ENCODE results near the gene ILK. TPM values are rescaled to one million over a fixed set of nuclear protein-coding genes. Genes with fewer than 3 reads are reported as not detected.

Gene ILK
- total and polyA plus RNA-seq, 10 of the 15 experiments (the other 5 are each of a cell fraction or from before 2014, with no cell fraction given): 51.8 to 163 (median 92.0) TPM

DNA sequence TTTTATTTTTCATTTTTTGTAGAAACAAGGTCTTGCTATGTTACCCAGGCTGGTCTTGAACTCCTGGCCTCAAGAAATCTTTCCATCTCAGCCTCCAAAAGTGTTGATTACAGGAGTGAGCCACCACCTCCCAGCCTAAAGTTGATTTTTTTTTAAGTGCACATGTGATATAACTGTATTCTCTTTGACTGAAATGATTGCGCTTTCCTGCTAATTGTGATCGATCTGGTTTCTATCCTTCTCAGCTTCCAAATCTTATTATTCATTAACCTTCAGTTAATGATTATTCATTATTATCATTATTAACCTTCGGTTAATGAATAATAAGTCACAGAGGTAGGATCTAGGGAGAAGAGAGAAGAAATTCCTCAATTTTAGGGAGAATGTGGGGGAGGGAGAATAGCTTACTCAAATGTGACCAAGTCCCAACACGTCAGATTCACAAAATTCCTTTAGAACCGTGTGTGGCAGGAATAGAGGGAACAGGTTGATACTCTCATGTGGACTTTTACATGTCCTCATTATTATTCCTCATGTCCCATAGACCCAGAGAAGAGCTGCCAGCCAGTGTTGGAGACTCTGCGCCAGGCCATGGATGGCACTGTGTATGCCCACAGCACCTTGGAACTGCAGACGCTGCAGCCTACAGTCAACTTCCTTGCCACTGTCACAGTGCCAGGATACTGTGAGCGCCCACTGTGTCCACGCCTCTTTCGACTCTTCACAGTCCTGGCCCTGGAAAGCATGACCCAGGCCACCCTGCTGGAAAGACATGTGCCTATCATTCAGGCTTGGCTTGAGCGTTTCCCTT lies 47.2 kb upstream of the ILK start (continued):
- no peak for TF ChIP-seq CBFB (IDR thresholded peaks at IDR 0.05; ENCODE audit: low read depth)

GRCh38 chr11:6557063-6557462 lies 46.5 kb upstream of the ILK start:
- no TSS peak for BruUV-seq (replicated peaks)
- 93% methylated on average over 11 of the region's 11 CpGs for WGBS (ENCODE audit: insufficient coverage, insufficient replicate concordance, low lambda C conversion rate, missing lambda C conversion rate)
- no peak overlapping the region for H3K9ac ChIP-seq (ENCODE audit: control insufficient read depth, insufficient read depth, low read length)
- H3K27ac ChIP-seq (ENCODE audit: control insufficient read depth, insufficient read depth): no peak overlapping the region
- no peak overlapping the region for H3K4me3 ChIP-seq
- ChIA-PET CTCF (interaction anchor here (0.7 kb wide), 1 partner anchor 67 kb away, joined by 3 read pairs; no protein-coding TSS in a partner anchor), POLR2A (no interaction called here), SMC1A (ENCODE audit: uncharacterized antibody, unreplicated experiment) (no interaction called here), RAD21 (ENCODE audit: unreplicated experiment) (no interaction called here)
- H3K9me3 ChIP-seq (replicated peaks; ENCODE audit: control insufficient read depth, insufficient read depth, low read length): no peaks in the 10 kb centered on the region
- no peaks in the 10 kb centered on the region for H4K20me1 ChIP-seq (ENCODE audit: control insufficient read depth, insufficient read depth)
- H3K4me2 ChIP-seq (ENCODE audit: control insufficient read depth, insufficient read depth): no peak overlapping the region
- H2AFZ ChIP-seq (ENCODE audit: control insufficient read depth, low read depth, low read length): no peak overlapping the region
- intact Hi-C loops (cut with micrococcal nuclease; ENCODE audit: unreplicated experiment) (loop anchor here (1.0 kb wide), 1 partner anchor 20 kb away; no protein-coding TSS in a partner anchor), in situ Hi-C loops (cut with MboI) (no loop called here)
- no peaks in the 10 kb centered on the region for H3K79me2 ChIP-seq (ENCODE audit: control insufficient read depth, insufficient read depth, low read length)
- ATAC-seq (no peak), DNase-seq (ENCODE audit: low read depth, low spot score) (no peak), FAIRE-seq (no peak)
- TF ChIP-seq ZBTB40 (IDR thresholded peaks at IDR 0.05; ENCODE audit: borderline replicate concordance) (no peak), BACH1 (IDR thresholded peaks at IDR 0.05; ENCODE audit: borderline replicate concordance) (no peak), IRF3 (IDR thresholded peaks at IDR 0.05) (no peak)
- H3K36me3 ChIP-seq (ENCODE audit: control insufficient read depth in 2 of 2, insufficient read depth in 2 of 2, low read length in 1 of 2): no peaks in the 10 kb centered on the region
- H3K27me3 ChIP-seq (replicated peaks in 1 of 2; ENCODE audit: control insufficient read depth in 2 of 2, insufficient read depth in 2 of 2, low read length in 1 of 2): no peaks in the 10 kb centered on the region
- no peaks in the 10 kb centered on the region for H3K4me1 ChIP-seq (ENCODE audit: control insufficient read depth, insufficient read depth, low read length)

Data from GM12878 (cell line).